SK-MEL-5 (cell line): ENCODE measurements around the gene POLR3H. TPM values are rescaled to one million over a fixed set of nuclear protein-coding genes. Genes with fewer than 3 reads are reported as not detected.
"Not testable (repeated sequence)": the region's sequence is repeated elsewhere in the genome, so short reads cannot be mapped to it uniquely, and the experiment has no call there.

ENCODE experiments used
- DNase-seq: peaks from one replicate; pipeline ENCODE4 v3.0.0-alpha.2; 2016; ENCODE audit warnings: low read depth, low spot score
- in situ Hi-C: cut with HindIII; loops from 2 replicates; pipeline ENCODE4 v1.10.0; 2016; ENCODE audit warnings: low sequenced_read_pairs, high pct_unique_total_duplicates, low pct_unique_long_range_greater_than_20kb
- polyA plus RNA-seq, 2 experiments: library from polyadenylated mRNA; depleted of rRNA; stranded (reverse); fragments of >200 nt; gene quantifications; 2 replicates each; pipeline ENCODE4 v1.2.3, GENCODE V29; 2015
- total RNA-seq: library from RNA; depleted of rRNA; stranded (reverse); fragments of >200 nt; shearing (Covaris generic); gene quantifications from 2 replicates; pipeline ENCODE4 v1.2.3, GENCODE V29; 2014; rRNA removed

The POLR3H gene
- total RNA-seq = 20.0 and 23.9 TPM in 2 replicates
- polyA plus RNA-seq (2015; cell fraction: cytosol; rRNA removed) = 40.6 and 47.5 TPM in 2 replicates
- 34.4 and 37.8 TPM in 2 replicates for polyA plus RNA-seq (2015; cell fraction: nucleus; rRNA removed)

GRCh38 chr22:41543854-41544670 lies at the start of gene POLR3H:
TSS of gene POLR3H (minus strand) at chr22:41544470. CDS start at chr22:41544101, 369 bp downstream.
- peak; percentile 98 for DNase-seq
- in situ Hi-C loops = no loop called here

GRCh38 chr22:41593336-41593960 lies 49.2 kb upstream of the POLR3H start:
- DNase-seq, in situ Hi-C loops: not testable (repeated sequence)

GRCh38 chr22:41589391-41590241 lies 45.3 kb upstream of the POLR3H start, which contains the start of gene PMM1:
TSS of gene PMM1 (minus strand) at chr22:41589840. CDS start at chr22:41589805, 35 bp downstream.
- DNase-seq = peak; percentile 100
- in situ Hi-C loops = no loop called here

DNA sequence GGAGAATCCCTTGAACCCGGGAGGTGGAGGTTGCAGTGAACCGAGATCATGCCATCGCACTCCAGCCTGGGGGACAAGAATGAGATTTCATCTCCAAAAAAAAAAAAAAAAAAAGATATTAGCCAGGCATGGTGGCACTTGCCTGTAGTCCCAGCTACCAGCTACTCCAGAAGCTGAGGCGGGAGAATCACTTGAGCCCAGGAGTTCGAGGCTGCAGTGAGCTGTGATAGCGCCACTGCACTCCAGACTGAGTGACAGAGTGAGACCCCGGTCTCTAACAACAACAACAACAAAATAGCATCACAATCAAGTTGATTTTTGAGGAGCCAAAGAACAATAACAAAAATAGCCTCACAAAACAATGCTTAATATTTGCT lies 43.1 kb upstream of the POLR3H start:
- in situ Hi-C loops = no loop called here
- no peak for DNase-seq

GRCh38 chr22:41585898-41586297 lies 41.6 kb upstream of the POLR3H start:
- in situ Hi-C loops = no loop called here
- DNase-seq = no peak

DNA sequence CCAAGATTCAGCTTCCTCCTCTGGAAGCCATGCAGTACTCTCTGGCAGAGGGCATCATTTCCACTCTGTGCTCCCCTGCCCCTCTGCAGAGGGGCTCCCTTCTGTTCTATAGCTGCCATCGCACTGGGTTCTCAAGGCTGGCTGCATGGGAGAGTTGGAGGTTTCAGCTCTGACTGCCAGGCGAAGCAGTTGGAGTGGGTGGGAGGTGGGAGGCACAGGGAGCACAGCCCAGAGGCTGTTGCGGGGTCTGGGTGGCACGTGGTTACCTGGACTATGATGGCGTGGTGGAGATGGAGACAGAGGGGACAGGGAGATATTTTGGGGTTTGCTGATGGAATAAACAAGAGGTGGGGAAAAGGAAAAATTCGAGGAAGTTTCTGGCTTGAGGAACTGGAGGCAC lies 40.6 kb upstream of the POLR3H start:
- no peak for DNase-seq
- in situ Hi-C loops = no loop called here

DNA sequence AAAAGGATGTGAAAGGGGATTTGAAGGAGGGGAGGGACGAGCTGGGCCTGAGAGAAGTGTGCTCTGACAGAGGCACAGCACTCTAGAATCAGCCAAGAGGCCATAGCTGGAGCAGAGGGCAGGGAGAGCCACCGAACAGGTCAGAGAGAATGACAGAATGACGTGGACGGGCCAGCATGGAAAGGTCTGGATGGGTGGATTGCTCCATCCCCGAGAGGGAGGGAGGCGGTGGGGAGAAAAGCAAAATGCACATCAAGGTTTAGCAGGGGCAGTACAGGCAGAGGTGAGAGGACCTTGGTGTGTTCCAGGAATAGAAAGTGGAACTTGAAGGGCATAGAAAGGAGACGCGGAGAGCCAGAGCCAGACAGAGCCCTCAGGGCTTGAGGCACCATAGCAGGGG lies 38.4 kb upstream of the POLR3H start:
- in situ Hi-C loops = no loop called here
- no peak for DNase-seq

GRCh38 chr22:41579997-41580355 lies 35.7 kb upstream of the POLR3H start:
- no peak for DNase-seq
- in situ Hi-C loops = no loop called here

- in situ Hi-C loops = no loop called here
- DNase-seq = no peak
Observed at GRCh38 chr22:41579297-41579996, 35.2 kb upstream of the POLR3H start.

GRCh38 chr22:41578818-41579217 lies 34.5 kb upstream of the POLR3H start:
- no peak for DNase-seq
- in situ Hi-C loops = no loop called here

DNA sequence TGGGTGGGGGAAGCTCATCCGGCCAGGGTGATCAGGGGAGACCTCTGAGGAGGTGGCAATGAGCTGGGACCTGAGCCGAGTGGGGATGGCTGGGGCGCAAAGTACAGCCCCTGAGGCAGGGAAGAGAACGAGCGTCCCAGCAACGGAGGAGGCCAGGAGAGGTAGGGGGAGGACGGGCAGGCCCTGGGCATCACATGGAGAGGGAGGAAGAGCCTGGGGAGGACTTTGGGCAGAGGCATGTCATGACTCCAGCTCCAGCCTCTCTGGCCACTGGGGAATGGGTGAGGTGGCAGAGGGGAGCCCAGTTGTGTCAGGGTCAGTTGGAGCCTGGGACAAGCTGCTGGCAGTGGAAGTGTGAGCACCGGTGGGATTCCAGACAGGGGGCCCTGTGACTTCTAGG lies 33.8 kb upstream of the POLR3H start:
- DNase-seq = no peak
- in situ Hi-C loops = no loop called here

DNA sequence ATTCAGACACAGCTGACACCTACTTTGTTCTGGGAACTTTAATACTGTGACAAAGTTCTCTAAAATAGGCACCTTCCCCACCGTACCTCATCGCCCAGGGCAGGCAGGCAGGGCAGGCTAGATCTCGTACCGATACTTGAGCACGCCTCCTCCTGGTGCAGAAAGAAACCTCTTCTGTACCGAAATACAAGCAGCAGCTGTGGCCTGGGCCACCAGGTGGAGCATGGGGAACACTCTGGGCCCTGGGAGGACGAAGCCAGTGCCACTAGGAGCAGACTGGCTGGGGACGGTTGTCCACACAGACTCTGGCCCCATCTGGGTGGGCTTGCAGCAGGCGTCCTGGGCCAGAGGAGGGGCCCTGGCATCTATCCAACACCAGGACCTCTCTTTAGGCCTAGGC lies 32.6 kb upstream of the POLR3H start:
- peak; percentile 79 for DNase-seq
- in situ Hi-C loops = no loop called here

GRCh38 chr22:41575533-41575932 lies 31.3 kb upstream of the POLR3H start:
- no peak for DNase-seq
- in situ Hi-C loops = no loop called here

GRCh38 chr22:41574847-41575381 lies 30.6 kb upstream of the POLR3H start:
- DNase-seq = no peak
- in situ Hi-C loops = no loop called here

DNA sequence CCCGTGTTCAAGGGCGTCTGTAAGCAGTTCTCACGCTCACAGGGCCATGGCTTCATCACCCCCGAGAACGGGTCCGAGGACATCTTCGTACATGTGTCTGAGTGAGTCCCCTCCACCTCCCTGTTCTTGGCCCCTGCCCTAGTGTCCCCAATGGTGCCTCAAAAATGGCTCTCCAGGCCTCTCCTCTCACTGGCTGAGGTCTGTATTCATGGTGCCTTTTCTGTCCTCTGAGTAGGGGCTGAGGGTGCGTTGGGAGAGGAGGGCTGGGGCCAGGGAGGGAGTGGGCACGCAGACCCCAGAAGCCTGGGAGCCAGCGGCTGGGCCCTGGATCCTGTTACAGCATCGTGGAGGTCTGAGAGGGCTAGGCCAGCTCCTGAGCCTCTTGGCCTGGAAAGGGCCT lies 29.4 kb upstream of the POLR3H start:
- in situ Hi-C loops = no loop called here

GRCh38 chr22:41572305-41572704 lies 28.0 kb upstream of the POLR3H start:
- in situ Hi-C loops = not testable (repeated sequence)

More for the DNA sequence above, 29.4 kb upstream of the POLR3H start:
- DNase-seq = no peak

DNA sequence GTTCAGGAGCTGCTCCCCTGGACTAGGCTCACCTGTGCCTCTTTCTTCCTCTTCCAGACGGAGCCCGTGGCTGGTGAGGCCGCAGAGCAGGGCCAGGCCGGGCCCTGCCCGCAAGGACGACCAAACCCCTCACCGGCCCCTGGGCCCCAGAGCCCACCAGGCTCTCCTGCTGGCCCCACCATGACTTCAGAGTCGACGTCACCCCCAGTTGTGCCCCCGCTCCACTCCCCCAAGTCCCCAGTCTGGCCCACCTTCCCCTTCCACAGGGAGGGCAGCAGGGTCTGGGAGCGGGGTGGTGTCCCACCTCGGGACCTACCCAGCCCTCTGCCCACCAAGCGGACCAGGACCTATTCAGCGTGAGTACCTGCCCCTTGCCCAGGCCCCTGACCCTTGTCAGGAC lies 27.5 kb upstream of the POLR3H start:
- no peak for DNase-seq
- in situ Hi-C loops = no loop called here

More at GRCh38 chr22:41572305-41572704, 28.0 kb upstream of the POLR3H start:
- DNase-seq = not testable (repeated sequence)
